GOT3 (cell line): ENCODE results near the gene SP1.
"Not testable (repeated sequence)": the region's sequence is repeated elsewhere in the genome, so short reads cannot be mapped to it uniquely, and the experiment has no call there.

Experiments used
- DNase-seq: peaks from one replicate; lab custom pipeline; 2025; ENCODE audit warnings: mixed read lengths; lab: John Stamatoyannopoulos, UW

Gene SP1

DNA sequence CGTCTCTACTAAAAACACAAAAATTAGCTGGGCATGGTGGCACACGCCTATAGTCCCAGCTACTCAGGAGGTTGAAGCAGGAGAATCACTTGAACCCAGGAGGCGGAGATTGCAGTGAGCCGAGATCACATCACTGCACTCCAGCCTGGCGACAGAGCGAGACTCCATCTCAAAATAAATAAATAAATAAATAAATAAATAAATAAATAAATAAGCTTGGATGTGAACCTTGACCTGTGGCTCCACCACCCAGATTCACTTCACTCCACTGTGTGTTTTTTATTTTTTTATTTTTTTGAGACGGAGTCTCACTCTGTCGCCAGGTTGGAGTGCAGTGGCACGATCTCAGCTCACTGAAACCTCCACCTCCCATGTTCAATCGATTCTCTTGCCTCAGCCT lies 18.3 kb upstream of the SP1 start:
- DNase-seq: not testable (repeated sequence)

DNA sequence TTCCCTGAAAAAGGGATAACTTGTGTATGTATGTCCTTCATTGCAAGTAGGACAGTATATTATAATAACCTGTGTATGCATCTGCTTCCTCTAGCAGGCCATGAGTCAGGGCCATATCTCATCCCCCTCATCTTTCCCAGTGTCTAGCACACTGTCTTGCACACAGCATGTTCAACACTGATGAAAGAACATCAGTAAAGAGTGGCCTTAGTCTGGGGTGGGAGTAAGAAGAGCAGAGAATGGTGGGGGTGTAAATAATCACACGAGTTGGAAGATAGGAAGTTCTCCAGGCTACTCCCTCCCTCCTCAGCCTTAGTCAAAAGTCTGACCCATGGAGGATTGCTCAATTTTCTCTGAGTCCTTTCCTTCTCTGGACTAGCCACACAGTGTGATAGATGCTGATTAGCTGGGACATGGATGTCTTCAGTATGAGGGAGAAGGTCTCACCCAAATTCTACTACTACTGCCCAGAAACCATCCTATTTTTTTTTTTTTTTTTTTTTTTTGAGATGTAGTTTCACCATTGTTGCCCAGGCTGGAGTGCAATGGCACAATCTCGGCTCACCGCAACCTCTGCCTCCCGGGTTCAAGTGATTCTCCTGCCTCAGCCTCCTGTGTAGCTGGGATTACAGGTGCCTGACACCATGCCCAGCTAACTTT lies 14.6 kb upstream of the SP1 start:
- no peak for DNase-seq

DNA sequence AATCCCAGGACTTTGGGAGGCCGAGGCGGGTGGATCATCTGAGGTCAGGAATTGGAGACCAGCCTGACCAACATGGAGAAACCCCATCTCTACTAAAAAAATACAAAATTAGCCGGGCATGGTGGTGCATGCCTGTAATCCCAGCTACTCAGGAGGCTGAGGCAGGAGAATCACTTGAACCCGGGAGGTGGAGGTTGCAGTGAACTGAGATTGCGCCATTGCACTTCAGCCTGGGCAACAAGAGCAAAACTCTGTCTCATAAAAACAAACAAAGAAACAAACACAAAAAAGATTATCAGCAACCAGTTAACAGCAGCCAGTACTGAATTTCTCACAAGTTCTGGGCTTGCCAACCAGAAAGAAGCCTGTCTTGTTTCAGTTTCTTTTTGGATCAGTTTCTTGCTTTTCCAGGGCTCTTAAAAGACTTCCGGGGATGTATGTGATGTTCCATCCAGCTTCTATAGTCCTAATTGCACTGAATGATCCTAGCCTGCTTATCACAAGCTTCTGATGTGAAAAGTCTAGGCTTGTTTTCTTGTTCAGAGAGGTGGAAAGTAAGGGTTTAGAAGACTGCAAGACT lies 6.3 kb upstream of the SP1 start:
- not testable (repeated sequence) for DNase-seq

DNA sequence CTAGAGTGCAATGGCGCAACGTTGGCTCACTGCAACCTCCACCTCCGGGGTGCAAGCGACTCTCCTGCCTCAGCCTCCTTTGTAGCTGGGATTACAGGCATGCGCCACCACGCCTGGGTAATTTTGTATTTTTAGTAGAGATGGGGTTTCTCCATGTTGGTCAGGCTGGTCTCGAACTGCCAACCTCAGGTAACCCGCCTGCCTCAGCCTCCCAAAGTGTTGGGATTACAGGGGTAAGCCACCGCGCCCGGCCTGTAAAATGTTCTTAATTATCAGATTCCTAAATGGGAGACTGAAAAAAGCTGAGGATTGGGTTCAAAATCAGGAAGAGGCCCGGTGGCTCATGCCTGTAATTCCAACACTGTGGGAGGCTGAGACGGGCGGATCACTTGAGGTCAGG lies 5.7 kb upstream of the SP1 start:
- not testable (repeated sequence) for DNase-seq

- DNase-seq: no peak
Measured at GRCh38 chr12:53376747-53377146, 3.2 kb upstream of the SP1 start.

- DNase-seq: no peak
Measured at GRCh38 chr12:53378222-53378621, 1.8 kb upstream of the SP1 start.

DNA sequence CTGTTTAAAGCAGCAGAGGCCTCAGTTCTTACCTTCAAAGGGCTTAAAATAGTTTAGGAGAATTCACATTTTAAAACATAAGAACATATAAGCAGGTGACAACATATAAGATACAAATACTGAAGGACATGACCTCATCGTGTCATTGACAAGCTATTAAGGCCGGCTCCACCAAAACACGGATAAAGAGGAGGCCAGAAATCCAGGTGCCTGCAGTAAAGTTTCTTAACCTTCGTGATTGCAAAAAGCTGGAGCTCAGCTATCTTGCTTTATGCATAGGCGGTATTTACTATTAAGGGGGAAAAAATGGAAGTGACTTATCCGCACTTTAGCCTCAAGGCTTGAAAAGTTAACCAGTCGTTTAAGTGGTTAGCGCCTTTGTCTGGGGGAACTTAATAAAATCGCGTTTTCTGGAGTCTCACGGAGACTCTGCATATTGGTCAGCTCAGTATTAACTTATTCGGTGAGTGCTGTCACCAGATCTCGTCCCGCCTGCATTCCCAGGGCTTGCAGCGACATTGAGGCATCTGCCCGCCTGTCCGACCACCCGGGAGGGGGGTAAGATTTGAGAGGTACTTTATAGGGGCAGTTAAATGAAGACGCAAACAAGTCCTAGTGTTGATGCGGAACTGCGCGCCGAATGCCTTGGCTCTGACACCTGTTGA lies 1.1 kb upstream of the SP1 start:
- DNase-seq: no peak

DNA sequence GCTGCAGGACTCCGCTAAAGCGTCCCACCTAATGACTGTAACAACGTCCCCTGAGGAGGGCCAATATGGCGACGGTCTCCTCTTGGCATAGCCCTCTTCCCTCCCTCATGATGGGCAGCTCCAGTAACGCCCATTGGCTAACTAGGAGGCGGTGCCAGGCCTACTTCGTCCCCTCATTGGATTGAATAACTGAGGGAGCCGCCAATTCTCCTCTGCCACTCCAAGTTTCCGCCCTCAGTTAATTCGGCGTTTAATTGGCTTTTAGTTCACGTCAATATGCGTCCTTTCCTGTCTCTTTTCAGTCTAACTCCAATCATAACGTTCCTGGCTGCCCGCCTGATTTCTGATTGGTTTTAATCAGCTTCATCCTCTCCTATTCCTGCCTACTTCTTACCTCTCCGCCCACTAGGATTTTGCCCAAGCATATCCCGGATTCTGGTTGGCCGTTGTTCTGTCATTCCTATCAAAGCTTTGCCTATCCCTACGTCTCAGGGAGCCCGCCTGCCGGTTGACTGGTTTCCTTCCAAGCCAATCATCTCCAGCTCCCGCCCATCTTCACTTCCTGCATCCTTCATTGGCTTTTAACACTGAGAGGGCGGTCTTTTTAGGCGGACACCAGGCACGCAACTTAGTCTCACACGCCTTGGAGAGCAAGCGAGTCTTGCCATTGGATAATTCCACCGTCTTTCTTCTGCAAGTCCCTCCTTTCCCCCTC lies 430 bp upstream of the SP1 start:
- DNase-seq: peak; percentile 93

GRCh38 chr12:53380794-53381730 lies 1.1 kb downstream of the SP1 start:
- DNase-seq: no peak

DNA sequence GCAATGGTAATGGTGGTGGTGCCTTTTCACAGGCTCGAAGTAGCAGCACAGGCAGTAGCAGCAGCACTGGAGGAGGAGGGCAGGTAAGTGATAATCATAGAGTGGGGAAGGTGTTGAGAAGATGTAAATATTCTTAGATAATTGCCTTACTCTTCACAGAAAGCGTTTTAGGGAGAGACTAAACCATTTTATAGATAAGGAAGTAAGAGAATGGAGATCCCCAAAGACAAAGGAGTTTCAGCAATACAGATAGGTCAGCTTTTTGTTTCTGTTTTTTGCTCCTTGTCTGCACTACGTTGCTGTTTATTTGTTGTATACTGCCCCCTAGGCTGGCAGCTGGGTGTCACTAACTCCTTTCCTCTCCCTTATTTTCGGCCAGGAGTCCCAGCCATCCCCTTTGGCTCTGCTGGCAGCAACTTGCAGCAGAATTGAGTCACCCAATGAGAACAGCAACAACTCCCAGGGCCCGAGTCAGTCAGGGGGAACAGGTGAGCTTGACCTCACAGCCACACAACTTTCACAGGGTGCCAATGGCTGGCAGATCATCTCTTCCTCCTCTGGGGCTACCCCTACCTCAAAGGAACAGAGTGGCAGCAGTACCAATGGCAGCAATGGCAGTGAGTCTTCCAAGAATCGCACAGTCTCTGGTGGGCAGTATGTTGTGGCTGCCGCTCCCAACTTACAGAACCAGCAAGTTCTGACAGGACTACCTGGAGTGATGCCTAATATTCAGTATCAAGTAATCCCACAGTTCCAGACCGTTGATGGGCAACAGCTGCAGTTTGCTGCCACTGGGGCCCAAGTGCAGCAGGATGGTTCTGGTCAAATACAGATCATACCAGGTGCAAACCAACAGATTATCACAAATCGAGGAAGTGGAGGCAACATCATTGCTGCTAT lies 2.0 kb downstream of the SP1 start:
- no peak for DNase-seq

GRCh38 chr12:53383258-53383657 lies 3.3 kb downstream of the SP1 start:
- no peak for DNase-seq

DNA sequence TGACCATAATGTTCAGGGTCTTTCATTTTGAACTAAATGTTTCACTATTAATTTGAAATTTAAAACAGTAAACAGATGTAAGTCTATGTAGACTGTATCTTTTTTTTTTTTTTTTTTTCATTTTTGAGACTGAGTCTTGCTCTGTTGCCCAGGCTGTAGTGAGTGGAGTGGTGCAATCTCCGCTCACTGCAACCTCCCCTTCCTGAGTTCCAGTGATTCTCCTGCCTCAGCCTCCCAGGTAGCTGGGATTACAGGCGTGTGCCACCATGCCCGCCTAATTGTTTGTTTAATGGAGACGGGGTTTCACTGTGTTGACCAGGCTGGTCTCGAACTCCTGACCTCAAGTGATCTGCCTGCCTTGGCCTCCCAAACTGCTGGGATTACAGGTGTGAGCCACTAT lies 6.4 kb downstream of the SP1 start:
- DNase-seq: not testable (repeated sequence)

- DNase-seq: no peak
Measured at GRCh38 chr12:53388932-53389331, 9.0 kb downstream of the SP1 start.

DNA sequence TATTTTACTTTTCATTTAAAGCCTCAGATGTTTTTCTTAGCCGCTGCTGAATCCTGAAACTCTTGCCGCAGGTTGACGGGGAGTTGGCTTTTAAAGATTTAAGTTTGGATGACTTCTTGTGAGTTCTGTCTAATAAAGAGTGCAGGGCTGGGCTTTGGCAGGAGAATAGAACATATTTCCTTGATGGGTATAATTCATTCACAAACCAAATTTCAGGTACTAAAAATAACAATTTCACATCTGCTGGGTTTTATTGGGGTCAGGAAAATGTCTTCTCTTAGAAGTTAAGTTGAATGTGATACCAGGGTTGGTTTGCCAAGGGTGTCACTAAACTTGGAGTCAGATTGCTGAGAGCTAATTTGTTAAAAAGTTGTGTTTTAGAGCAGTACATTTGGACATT lies 9.7 kb downstream of the SP1 start:
- DNase-seq: no peak

GRCh38 chr12:53391724-53392123 lies 11.7 kb downstream of the SP1 start:
- DNase-seq: no peak

DNA sequence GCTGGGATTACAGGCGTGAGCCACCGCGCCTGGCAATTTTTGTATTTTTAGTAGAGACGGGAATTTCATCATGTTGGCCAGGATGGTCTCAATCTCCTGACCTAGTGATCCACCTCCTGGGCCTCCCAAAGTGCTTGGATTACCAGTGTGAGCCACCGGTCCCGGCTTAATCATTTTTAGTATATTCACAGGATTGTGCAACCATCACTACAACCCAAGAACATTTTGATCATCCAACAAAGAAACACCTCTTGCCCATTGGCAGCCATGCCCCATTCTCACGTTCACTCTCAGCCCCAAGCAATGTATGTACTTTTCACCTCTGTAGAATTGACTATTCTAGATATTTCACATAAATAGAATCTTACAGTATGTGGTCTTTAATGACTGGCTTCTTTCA lies 19.9 kb downstream of the SP1 start:
- no peak for DNase-seq

- not testable (repeated sequence) for DNase-seq
Measured at GRCh38 chr12:53402351-53402750, 22.4 kb downstream of the SP1 start.

DNA sequence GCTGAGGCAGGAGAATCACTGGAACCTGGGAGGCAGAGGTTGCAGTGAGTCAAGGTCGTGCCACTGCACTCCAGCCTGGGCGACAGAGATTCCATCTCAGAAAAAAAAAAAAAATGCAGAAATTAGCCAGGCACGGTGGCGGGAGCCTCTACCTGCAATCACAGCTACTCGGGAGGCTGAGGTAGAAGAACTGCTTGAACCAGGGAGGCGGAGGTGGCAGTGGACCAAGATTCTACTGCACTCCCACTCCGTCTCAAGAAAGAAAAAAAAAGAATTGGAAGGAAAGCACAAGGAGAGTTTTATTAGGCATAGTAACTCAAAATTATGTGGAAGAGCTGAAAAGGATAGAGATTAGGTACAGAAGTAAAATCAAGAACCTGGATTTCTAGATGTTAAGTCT lies 22.9 kb downstream of the SP1 start:
- DNase-seq: no peak

- no peak for DNase-seq
Measured at GRCh38 chr12:53410951-53411350, 31.0 kb downstream of the SP1 start.

GRCh38 chr12:53413485-53414204 lies 33.7 kb downstream of the SP1 start:
- DNase-seq: no peak
